Activated CD4-positive, alpha-beta T cell treated with anti-CD3 and anti-CD28 coated beads, Interleukin-2, amount 50 U/mL, for 16 hours (primary cell): ENCODE data around the gene PHC2.

Source experiments
- DNase-seq: peaks from one replicate; pipeline ENCODE4 v3.0.0-alpha.2; 2020

Gene PHC2

DNA sequence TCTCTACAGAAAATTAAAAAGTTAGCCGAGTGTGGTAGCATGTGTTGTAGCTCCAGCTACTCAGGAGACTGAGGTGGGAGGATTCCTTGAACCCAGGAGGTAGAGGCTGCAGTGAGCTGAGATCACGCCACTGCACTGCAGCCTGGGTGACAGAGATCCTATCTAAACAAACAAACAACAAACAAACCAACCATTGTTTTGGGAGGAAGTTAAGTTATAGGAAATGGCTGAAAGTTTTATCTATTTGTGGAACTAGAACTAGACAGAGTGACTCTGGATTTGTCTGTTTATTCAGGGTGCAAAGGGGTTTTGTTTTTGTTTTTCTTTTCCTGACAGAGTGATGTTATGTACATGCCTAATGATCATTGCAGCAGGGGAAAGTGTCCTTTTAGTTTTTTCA lies 143.6 kb downstream of the PHC2 start:
- no peak for DNase-seq

DNA sequence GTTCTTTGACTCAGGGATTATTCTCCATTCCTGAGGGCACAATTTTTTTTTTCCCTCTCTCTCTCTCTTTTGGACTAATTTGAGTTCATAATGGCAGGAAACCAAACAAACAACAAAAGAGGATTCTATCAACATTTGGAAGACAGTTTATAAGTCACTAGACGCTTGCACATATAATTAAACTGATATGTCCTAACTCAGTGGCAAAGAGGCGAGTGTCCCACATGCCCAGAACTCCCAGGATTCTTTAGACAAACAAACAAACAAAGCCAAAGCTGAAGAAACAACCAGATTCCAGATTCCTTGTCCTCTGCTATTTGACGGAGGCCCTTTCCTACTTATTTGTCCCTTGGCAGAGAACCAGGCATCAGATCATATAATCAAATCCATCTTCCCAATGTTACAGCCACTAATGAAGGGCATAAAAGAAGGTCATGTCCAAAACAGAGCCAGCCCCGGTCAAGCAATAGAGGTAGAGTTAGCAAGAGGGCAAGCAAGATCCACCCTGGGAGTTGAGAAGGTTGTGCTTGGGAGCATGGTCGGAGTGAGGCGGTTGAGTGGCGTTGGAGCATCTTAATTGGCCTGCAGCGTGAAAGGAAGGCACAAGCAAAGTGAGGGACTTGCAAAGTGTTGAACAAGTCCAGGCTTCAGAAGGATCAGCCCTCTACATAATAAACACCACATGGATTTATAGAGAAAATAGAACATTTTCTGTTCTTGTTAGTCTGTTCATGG lies 144.3 kb downstream of the PHC2 start:
- DNase-seq = no peak

DNA sequence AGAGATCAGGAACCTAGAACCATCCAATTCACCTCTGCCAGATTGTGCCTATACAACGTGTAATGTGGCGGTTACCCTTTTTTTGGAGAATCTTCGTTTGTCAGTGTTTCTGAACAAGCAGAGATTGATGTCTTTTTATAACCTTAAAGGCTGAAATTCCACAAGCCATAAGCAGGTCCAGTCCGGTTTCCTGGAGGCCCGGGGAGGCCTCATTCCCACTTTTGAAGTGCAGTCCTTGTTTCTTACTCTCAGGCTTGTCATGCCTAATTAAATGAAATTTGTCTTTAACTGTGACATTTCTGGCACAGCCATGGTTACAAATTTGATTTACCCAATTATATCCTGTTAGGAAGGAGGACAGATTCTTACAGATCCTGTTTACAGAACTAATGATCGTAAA lies 146.8 kb downstream of the PHC2 start:
- no peak for DNase-seq

DNA sequence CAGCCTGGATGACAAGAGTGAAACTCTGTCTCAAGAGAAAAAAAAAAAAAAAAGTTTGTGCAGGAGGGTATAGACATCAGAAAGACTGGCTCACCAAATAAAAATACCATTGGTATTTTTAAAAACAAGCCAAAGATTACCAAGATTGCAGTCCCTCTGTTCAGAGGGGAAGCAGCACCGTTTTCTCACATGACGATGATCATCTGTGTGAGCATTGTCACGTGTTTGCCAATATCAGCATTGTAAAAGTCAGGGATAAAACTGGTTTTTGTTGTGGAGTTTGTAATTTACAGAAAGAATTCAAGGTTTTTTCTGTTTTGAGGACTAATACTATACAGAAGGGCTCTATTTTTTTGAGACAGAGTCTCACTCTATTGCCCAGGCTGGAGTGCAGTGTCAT lies 148.1 kb downstream of the PHC2 start:
- DNase-seq = no peak

DNA sequence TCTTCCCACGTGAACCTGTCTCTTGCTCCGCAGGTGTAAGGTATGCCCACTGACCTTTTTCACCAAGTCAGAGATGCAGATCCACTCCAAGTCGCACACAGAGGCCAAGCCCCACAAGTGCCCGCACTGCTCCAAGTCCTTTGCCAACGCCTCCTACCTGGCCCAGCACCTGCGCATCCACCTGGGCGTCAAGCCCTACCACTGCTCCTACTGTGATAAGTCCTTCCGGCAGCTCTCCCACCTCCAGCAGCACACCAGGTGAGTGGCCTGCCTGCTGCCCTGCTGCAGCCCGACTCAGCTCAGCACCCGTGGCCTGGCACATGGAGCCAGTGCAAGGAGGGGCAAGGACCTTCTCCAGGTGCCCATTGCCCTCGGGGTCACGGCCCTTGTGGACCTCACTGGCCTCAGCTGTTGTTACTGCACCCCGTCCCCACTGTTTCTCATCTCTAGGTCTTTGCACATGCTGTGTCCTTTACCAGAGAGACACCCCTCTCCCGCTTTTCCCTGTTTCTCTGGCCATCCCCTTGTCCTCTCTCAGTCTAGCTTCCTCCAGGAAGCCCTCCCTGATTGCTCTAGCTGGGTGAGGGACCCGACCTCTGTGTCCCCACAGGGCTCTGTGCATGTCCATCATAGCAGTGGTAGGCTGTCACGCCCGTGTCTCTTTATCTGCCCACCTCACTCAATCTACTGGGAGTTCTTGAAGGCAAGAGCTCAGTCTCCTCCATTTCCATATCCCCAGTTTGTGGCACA lies 149.2 kb downstream of the PHC2 start:
- no peak for DNase-seq

DNA sequence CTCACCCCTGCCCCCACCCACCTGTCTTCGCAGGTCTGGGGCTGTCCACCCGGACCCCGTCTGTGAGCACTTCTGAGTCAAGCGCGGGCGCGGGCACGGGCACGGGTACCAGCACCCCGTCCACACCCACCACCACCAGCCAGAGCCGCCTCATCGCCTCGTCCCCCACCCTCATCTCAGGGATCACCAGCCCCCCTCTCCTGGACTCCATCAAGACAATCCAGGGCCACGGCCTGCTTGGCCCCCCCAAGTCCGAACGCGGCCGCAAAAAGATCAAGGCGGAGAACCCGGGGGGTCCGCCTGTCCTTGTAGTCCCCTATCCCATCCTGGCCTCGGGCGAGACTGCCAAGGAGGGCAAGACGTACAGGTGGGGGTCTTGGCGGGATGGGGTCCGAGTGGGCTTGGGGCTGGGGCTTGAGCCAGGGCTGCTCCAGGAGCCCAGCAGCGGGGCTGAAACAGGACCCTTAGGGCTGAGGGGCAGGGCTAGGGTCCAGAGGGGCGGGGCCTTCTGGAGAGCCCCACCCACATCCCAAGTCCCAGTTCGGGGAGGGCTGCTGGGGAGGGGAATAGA lies 150.7 kb downstream of the PHC2 start:
- no peak for DNase-seq

DNA sequence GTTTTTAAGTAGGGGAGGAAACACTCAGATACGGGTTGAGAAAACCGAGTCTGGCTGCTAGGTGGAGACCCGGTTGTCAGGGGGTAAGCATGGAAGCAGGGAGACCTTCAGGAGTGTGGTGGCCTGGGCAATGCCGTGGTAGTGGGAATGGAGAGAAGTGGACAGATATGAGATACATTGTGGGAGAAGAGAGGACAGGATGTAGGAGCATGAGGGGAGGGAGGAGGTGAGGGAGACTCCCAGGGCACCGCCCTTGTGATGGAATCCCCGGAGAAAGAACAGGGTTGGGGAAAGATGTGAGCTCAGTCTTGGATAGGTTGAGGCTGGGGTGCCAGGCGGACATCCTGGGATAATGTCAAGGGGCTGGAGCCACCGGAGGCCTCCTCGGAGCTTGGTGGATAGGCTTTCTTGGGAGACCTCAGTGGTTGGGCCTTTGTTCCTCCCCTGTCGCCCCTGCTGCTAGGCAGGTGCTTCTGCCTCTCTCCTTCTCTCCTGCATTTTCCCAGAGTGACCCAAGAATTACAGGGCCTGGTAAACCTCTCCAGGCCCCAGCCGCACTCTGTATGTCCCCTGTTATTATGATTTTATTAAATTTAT lies 153.3 kb downstream of the PHC2 start:
- DNase-seq = no peak

DNA sequence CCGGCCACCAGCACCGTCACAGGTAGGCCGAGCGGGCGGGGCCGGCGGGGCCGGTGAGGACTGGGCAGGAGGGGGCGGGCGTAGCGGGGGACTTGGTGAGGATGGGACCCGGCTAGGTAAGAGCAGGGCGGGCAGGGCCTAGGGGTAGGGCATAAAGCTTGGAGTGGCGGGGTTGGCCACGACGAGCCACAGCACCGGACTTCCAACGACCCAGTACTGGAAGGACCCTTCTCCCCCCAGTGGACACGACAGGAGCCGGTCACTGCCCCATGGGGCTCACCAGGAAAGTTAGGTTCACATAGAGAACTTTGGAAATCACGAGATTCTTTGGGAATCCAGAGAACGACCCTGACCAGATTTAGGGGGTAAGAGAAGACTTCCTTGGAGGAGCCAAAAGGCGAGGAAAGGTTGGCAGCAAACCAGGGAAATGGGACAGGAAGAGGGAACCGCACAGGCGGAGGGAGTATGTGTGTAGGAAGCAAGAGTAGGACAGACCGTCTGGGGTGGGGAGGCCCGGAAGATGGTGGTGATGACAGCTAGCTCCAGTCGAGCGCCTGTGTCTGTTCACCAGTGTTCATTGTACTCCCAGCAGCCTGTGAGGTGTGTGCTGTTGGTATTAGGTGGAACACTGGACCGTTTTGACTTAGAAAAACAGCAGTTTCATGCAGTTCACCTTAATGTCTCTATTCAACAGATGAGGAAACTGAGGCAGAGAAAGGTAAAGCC lies 154.2 kb downstream of the PHC2 start:
- no peak for DNase-seq

DNA sequence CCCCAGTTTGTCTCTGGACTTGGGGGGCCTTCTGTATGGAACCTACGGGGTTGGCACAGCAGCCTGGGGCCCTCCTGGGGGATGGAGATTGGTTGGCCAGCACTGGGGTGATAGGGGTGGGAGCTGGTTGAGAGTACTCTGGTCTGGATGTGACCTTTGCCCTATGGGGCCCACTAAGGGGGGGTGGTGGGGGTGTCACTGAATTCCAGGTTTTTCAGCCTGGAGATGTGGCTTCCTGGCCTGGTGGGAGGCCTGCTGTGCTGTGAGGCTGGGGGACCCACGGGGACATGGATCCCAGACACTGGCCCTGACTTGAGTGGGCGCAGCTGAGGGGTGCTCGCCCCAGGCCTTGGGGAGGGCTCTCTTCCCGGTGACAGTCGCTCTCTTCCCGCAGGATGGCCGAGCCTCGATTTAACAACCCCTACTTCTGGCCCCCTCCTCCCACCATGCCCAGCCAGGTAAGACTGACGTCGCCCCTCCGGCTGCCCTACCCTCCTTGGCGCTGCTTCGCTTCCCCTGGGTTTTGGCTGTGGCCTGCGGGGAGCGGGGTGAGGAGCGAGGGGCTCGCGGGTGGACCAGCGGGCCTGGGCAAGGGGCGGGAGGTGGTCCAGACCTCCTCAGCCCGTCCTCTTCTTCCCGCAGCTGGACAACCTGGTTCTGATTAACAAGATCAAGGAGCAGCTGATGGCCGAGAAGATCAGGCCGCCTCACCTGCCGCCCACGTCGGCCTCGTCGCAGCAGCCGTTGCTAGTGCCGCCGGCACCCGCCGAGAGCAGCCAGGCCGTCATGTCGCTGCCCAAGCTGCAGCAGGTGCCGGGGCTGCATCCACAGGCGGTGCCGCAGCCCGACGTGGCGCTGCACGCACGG lies 155.0 kb downstream of the PHC2 start:
- DNase-seq = no peak

DNA sequence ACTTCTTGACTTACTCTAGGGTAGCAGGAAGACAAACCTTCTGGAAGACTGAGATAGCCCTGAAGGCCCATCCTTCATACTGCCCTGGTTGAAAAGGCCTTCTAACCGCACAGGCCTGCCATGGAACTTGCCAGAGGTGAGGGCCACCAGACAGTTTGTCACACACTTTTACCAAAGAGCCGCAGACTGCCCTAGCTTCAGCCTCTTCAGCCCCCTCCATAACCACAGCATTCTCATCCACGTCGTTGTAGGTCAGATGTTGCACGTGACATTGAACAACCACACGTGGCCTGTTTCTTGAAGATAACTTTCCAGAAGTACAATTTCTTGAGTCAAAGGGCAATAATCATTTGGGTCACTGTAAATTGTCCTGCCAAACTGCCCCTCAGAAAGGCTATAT lies 155.7 kb downstream of the PHC2 start:
- DNase-seq = no peak

DNA sequence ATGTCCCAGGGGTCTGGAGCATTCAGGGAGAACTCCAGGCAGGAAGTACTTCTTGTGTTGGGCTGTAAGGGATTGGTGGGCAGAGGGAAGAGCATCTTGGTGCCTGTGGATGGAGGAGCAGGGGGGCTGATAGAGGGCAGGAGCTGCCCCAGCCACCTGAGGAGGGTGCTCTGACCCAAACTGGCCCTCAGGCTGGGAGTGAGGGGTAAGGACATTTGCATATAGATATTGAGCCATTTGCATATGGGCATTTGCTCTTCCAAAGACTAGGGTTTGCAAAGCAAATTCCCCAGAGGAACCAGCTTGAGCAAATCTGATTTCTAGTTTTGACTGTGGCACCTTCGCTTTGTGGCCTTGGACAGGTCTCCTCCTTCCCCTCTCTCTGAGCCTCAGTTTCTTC lies 156.4 kb downstream of the PHC2 start:
- DNase-seq = no peak

DNA sequence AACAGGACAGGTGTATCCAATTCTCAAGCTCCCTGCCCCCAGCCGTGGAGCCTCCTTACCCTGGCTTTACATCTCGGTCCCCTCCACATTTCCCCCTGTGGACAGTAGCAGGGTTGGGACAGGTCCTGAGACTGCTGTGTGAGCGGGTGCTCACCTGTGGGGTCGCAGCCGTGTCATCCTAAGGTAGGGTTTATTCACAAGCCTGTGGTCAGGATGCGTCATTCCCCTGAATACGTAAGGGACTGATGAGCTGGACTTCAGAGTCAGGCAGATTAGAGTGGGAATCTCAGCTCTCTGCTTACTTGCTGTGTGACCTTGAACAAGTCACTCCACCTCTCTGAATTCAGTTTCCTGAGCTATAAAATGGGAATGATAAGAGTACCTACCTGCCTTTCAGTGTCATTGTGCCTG lies 156.9 kb downstream of the PHC2 start:
- DNase-seq = no peak
